Activated CD4-positive, alpha-beta T cell treated with anti-CD3 and anti-CD28 coated beads for 4 hours (primary cell): ENCODE results near the gene OR1M1.
A peak's percentile ranks its signal among the peaks of the same experiment; 100 is the strongest.

ENCODE experiments used
- DNase-seq, 2 donors: peaks; one replicate each; pipeline ENCODE4 v3.0.0-alpha.2; 2020

The OR1M1 gene

DNA sequence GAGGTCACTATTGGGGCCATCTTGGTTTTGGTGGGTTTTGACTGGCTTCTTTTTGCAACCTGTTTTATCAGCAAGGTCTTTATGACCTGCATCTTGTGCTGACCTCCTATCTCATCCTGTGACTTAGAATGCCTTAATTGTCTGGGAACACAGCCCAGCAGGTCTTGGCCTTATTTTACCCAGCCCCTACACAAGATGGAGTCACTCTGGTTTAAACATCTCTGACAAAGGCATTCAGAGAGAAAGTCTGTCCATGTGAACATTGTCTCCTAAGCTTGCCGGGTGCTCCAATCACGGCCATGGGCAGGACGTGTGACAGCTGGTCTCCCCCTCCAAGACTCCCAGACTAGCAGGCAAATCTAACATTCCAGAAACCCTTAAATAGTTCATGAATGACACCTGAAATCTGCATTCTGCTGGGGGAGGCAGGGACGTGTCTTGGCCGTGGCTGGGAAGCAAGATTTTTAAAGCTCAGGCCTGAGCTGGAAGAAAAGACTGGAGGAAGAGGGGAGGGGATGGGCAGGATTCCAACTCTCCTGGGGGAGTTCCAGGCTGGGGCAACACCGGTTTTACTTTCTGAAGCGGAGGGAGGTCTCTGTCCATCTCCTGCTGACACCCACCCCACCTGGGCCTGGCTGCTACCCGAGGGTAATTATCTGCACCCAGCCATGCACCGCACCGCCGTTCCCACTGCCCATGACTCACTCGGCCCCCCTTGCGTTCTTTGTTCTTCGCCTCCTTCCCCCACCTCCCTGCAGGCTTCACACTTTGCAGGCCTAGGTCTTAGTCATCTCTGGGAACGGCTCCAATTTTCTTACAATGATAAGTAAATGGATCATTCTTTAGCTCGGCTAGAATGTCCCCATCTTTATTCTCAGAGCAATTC lies 11.6 kb upstream of the OR1M1 start:
- no peak for DNase-seq

DNA sequence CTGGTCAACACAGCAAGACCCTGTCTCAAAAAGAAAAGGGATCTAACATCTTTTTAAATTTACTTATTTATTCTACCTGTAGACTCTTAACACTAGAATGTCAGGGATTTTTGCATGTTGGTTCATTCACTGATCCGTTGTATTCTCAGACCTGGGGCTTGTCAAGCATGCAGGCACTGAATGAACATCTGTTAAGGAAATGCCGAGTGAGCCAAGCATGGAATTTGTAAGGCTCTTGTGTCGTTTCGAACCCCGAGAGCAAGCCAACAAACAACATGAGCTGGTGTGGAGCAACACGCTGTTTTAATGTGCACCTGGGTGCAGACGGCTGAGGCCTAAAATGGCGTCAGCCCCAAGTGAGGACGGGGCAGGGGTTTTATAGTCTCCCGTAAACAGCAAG lies 10.0 kb upstream of the OR1M1 start:
- no peak for DNase-seq

DNA sequence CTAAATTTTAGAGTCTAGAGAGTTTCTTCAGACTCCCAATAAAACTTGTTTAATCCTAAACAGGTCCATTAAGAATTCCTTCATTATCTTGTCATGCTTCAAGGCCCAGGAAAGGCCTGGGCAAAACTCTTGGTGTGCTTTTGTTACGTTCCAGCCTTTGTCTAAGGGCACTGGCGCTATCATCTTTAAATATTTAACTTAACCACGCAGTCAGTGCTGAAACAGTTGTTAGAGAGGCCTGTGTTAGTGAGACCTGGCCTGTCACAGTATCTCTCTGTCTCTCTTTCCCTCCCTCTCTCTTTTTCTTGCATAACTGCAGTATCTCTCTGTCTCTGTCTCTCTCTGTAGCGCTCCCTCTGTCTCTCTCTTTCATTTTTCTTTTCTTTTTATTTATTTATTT lies 8.2 kb upstream of the OR1M1 start:
- no peak for DNase-seq

- no peak for DNase-seq
These were observed 20.5 kb downstream of the OR1M1 start, which contains the start of gene OR7G2 for GRCh38 chr19:9107375-9107774. OR7G2 (minus strand) TSS chr19:9107475; CDS start chr19:9103243, 4,232 bp downstream.

DNA sequence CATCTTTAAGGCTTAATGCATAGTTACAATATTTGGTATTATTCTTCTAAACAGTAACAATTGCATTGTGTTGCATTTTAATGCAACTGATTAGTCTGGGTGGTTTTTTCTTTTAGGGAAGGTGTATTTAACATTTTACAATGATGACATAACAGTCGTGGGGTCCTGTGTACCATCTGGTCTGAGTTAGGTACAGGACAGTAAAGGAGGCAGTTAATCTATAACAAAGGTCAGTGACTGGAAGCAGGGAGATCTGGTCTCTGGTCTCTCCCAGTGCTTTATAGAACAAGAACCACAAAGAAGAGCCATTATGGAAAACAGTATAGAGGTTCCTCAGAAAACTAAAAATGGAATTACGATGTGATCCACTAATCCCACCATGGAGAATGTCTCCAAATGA lies 23.1 kb downstream of the OR1M1 start:
- DNase-seq = no peak

- DNase-seq = no peak
These were observed 28.5 kb downstream of the OR1M1 start, which contains the start of gene OR7G1 for GRCh38 chr19:9115307-9115813. OR7G1 (minus strand) TSS chr19:9115763; CDS start chr19:9115763, 0 bp downstream.

DNA sequence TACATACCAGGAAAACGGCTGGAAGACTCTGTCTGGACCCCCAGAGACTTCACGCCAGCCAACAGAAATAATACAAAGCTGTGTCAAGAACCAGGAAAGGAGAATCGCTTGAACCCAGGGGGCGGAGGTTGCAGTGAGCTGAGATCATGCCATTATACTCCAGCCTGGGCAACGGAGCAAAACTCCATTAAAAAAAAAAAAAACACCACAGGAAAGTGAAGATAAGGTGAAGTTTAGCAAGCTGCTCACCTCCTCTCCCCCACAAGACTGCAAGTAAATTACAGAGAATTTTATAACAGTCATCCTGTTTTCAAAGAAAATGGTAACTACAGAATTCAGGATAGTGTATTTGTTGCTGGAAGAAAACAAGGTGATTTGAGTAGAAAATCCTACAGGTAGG lies 29.7 kb downstream of the OR1M1 start:
- DNase-seq = no peak

DNA sequence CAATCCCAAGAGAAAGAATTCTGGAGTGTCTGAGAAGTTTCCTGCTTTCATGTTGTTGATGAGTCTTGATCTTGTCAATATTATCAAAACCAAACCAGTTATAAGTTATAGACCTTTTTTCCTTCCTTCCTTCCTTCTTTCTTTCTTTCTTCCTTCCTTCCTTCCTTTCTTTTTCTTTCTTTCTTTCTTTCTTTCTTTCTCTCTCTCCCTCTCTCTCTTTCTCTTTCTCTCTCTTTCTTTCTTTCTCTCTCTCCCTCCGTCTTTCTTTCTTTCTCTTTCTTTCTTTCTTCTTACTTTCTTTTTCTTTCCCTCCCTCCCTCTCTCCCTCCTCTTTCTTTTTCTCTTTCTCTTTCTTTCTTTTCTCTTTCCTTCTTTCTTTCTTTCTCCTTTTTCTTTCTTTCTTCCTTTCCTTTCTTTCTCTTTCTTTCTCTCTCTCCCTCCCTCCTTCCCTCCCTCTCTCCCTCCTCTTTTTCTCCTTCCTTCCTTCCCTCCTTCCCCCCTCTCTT lies 40.1 kb downstream of the OR1M1 start, which contains the start of gene OR7G3:
OR7G3 (minus strand) TSS at position 51 of the 506 bp plus-strand sequence; CDS start at position 51, 0 bp downstream.
- DNase-seq = no peak

GRCh38 chr19:9128171-9128570 lies 41.3 kb downstream of the OR1M1 start:
- no peak for DNase-seq

GRCh38 chr19:9130965-9131364 lies 44.1 kb downstream of the OR1M1 start:
- DNase-seq = no peak

DNA sequence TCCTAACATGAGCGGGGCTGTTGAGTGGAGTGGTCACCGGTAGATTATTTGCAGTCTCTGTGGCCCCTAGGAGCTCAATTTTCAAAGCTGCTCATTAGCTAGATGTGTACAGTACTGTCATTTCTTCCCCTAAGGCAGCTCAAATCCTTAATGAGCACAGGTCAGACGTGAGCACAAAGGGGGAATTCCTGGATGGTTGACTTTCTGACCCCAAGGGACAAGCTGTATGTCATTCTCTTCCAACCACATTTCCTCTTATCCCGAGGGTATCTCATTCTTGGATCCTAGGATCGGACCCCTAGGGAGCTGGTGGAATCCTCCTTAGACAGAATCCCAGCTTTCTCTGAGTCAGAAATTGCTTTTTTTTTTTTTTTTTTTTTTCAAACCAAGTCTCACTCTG lies 45.6 kb downstream of the OR1M1 start:
- DNase-seq = no peak

DNA sequence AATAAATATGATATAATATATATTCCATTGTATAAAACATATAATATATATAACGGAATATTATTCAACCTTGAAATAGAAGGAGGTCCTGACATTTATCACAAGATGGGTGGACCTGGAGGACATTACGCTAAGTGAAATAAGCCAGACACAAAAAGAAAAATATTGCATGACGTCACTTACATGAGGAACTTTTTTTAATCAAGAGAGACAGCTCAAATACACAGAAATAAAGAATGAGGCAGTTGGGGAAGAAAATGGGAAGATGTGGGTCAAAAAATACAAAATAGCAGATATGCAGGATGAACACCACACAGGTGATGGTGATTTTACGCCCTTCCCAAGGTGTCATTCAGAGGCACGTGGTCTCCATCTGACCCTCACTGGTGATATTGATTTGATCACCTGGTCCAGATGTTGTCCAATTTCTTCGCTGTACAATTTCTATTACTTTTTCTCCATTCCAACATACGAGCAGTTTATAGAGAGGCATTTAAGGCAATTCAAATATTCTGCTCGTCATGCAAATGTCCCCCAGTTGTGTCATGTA lies 52.8 kb downstream of the OR1M1 start:
- no peak for DNase-seq

- peak; percentile 88 to 91 for DNase-seq
These were observed 53.5 kb downstream of the OR1M1 start, which contains the start of gene ZNF317 for GRCh38 chr19:9140159-9140874. ZNF317 (plus strand) TSS chr19:9140397; CDS start chr19:9156017, 15,620 bp downstream.

- DNase-seq = no peak
These were observed 58.1 kb downstream of the OR1M1 start for GRCh38 chr19:9144920-9145319.
